Fibroblast of skin of right quadriceps (primary cell): ENCODE measurements around the gene IFNL4.
A peak's percentile ranks its signal among the peaks of the same experiment; 100 is the strongest.
"Not testable (repeated sequence)": the region's sequence is repeated elsewhere in the genome, so short reads cannot be mapped to it uniquely, and the experiment has no call there.

Experiments
- DNase-seq: peaks from one replicate; pipeline ENCODE4 v3.0.0-alpha.2; 2013

The IFNL4 gene

GRCh38 chr19:39248806-39249205 lies at the start of gene IFNL4:
Gene IFNL4 (minus strand): TSS chr19:39248856.
- DNase-seq = no peak

- DNase-seq = no peak
Observed at GRCh38 chr19:39297931-39298634, 49.4 kb upstream of the IFNL4 start.

GRCh38 chr19:39296906-39297305 lies 48.2 kb upstream of the IFNL4 start:
- DNase-seq = no peak

- DNase-seq = no peak
Observed at GRCh38 chr19:39296055-39296645, 47.5 kb upstream of the IFNL4 start, which contains the start of gene IFNL1. Gene IFNL1 (plus strand): TSS chr19:39296407. CDS start chr19:39296422, 15 bp downstream.

- no peak for DNase-seq
Observed at GRCh38 chr19:39293394-39293793, 44.7 kb upstream of the IFNL4 start.

GRCh38 chr19:39284032-39284431 lies 35.4 kb upstream of the IFNL4 start:
- no peak for DNase-seq

GRCh38 chr19:39282021-39282420 lies 33.4 kb upstream of the IFNL4 start:
- DNase-seq = no peak

- DNase-seq = no peak
Observed at GRCh38 chr19:39277598-39277997, 28.9 kb upstream of the IFNL4 start.

GRCh38 chr19:39276740-39277139 lies 28.1 kb upstream of the IFNL4 start:
- no peak for DNase-seq

- no peak for DNase-seq
Observed at GRCh38 chr19:39275578-39275977, 26.9 kb upstream of the IFNL4 start.

- DNase-seq = not testable (repeated sequence)
Observed at GRCh38 chr19:39273859-39274258, 25.2 kb upstream of the IFNL4 start.

- no peak for DNase-seq
Observed at GRCh38 chr19:39270036-39270871, 21.6 kb upstream of the IFNL4 start.

- not testable (repeated sequence) for DNase-seq
Observed at GRCh38 chr19:39269369-39269768, 20.7 kb upstream of the IFNL4 start.

GRCh38 chr19:39268531-39269223 lies 20.0 kb upstream of the IFNL4 start:
- not testable (repeated sequence) for DNase-seq

- not testable (repeated sequence) for DNase-seq
Observed at GRCh38 chr19:39268085-39268484, 19.4 kb upstream of the IFNL4 start, which contains the start of gene IFNL2. Gene IFNL2 (plus strand): TSS chr19:39268396. CDS start chr19:39268569, 173 bp downstream.

GRCh38 chr19:39265321-39265916 lies 16.8 kb upstream of the IFNL4 start:
- DNase-seq = no peak

GRCh38 chr19:39264306-39265290 lies 15.9 kb upstream of the IFNL4 start:
- DNase-seq = peak; percentile 7

- DNase-seq = no peak
Observed at GRCh38 chr19:39263912-39264305, 15.3 kb upstream of the IFNL4 start.

- DNase-seq = no peak
Observed at GRCh38 chr19:39262496-39262895, 13.8 kb upstream of the IFNL4 start.

- no peak for DNase-seq
Observed at GRCh38 chr19:39261704-39262103, 13.0 kb upstream of the IFNL4 start.

GRCh38 chr19:39257227-39257626 lies 8.6 kb upstream of the IFNL4 start:
- DNase-seq = no peak
